Fibroblast of peridontal ligament (primary cell): ENCODE results near the gene GPR34.
"Not testable (repeated sequence)": the region's sequence is repeated elsewhere in the genome, so short reads cannot be mapped to it uniquely, and the experiment has no call there.

Experiments used
- DNase-seq: peaks from one replicate; pipeline ENCODE4 v3.0.0-alpha.2; 2010; ENCODE audit errors: extremely low read depth

Gene GPR34, protein sequence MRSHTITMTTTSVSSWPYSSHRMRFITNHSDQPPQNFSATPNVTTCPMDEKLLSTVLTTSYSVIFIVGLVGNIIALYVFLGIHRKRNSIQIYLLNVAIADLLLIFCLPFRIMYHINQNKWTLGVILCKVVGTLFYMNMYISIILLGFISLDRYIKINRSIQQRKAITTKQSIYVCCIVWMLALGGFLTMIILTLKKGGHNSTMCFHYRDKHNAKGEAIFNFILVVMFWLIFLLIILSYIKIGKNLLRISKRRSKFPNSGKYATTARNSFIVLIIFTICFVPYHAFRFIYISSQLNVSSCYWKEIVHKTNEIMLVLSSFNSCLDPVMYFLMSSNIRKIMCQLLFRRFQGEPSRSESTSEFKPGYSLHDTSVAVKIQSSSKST

DNA sequence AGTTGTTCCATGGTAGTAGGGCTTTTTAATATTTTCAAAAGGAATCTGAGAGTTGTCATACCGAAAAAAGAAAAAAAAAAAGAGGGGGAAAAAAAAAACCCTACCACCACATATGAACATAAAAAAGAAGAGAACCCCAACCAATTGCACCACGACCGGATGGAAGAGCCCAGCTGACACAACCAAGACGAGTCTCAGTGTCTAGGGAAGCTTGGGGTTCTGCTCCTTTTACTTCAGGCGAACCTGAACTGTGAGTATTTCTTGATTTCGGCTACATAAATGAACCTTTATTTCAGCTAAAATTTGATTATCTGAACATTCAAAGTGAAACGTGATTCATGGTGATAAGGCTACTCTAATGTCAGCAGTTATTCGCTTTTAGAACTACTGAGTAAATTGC, at the start of gene GPR34:
TSS of gene GPR34 (plus strand) at position 139 of the 400 bp plus-strand sequence. CDS start 6,661 bp downstream, outside the sequence.
- no peak for DNase-seq

DNA sequence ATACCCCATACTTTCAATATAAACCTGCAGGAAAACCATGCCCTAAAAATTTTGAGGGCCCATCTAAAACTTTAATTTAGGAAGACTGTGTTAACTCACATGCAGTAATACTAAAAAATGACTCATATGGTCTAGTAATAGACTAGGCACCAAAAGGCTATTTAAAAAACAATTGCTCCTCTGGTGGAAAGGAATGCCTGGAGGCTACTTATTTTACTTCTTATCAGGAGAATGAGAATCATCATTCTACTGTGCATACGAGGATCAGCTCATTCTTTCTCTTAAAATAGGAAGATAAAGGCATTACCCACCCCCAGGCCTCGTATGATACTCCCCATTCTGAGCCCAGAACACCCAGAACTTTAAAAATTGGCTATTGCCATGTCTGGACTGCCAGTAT, 42.6 kb upstream of the GPR34 start:
- not testable (repeated sequence) for DNase-seq

DNA sequence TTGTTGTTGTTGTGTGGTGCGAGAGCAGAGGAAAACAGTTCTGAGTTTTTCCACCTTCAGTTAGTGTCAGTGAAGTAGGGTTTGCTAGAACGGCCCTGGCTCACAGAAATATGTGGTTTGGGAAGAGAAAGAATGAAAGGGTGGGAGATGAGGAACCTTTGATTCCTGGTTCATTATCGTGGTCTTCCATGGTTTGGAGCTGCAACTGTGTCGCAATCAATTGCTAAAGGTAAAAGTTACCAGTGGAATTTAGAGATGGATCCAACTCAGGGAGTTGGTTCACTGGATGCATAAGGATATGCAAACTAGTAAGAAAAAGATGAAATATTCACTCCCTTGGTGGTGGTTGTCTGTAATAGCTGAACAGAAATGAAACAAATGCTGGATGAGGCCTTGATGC, 35.6 kb upstream of the GPR34 start:
- no peak for DNase-seq

DNA sequence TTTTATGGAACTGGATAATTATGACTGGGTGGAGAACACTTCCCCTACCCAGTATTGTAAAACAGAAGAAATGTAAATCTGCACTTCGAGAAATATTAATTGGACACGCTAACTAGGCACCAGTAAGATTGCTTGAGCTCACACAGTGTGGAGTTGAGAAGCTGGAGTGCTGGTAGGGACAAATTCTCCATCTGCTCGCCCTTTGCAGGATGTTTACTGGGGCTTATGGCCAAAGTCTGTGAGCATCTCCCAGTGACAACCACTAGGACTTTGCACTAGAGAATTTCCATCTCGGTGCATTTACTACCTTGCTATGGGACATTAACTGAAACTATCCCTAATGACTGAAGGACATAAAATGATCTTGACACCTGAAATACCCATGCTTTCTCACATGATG, 33.7 kb upstream of the GPR34 start:
- no peak for DNase-seq

DNA sequence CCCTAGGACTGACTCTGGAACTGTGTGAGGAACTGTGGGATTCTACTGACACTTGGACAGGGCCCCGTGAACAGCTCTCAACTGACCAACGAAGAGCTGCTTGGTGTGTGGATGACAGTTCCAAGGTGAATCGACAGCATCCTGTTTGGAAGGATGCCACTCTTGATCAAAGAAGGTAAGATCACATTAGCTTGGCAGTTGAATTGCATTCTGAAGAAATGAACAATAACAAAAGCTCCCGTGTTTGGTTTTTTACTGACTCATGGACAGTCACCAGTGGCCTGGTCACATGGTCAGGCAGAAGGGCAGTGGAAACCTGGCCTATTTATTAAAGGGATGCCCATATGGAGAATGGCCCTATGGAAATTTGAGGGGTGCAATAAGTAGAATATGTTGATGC, 33.1 kb upstream of the GPR34 start:
- DNase-seq, result no peak

DNA sequence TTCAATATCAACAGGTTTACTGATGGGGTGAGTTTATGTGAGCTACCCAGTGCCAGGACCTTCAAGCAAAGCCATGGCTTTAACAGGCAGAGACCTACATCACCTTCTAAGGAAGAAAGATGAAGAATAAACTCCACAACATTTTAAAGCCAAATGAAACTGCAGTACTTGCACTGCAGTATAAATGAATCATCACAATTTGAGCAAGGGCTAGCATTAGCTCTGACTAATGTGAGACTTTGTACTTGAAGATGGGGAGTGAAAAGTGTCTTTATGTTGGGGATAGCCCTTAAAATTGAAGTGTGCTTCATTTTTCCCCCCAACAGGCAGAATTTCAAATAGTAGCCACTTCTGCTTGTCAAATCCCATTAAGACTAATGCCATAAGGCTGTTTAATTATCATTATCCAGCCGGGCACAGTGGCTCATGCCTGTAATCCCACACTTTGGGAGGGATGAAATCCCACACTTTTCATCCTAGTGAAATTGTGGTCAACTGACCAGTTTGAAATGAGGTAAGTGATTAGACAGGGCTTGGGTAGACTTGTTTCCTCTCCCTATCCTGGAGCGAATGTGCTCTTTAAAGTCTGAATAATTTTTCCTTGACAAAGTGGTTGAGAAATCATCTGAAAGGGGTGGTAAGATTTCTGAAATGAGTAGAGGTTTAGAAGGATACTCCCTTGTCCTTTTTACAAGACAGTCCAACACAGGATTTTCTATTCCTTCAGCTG, 27.2 kb upstream of the GPR34 start:
- peak; percentile 51 for DNase-seq

DNA sequence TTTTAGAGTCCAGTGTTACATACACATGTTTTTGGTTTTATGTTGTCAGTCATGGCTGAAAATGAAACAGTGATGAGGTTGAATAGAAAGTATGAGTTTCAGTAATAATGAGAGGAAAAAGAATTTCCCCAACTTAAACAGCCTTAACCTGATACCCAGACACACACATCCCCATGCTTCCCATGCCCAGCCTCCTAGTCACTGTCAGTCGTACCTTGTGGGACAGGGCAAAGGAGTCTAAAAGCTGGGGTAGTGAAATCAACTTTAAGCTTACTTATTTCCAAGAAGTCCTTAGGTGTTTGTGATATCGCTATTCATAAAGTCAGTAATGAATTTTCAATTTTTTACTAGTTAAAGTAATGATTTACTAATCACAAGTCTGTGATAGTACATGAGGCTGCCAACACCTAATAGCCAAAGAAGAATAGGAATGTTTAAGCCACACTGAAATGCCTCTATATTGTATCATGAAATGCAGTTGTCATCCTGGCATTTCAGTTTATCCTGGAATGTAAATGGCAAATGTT, 24.3 kb upstream of the GPR34 start:
- peak; percentile 31 for DNase-seq

DNA sequence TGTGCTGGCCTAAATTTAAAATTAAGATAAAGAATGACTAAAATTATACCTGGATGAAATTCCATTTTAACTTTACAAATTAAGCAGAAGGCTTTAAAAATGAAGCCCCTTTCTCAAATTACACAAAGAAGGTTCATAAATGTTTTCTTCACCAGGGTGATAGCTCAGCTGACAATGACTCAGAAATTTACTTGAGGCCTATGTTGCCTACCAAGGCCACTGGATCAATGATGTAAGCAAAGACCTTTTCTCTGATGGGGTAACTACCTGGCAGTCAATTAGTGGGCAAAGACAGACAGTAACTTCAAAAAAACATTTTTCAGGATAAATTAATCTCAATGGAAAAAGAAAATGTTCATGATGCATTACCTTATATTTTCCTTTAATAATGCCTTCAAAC, 23.9 kb upstream of the GPR34 start:
- peak; percentile 18 for DNase-seq

DNA sequence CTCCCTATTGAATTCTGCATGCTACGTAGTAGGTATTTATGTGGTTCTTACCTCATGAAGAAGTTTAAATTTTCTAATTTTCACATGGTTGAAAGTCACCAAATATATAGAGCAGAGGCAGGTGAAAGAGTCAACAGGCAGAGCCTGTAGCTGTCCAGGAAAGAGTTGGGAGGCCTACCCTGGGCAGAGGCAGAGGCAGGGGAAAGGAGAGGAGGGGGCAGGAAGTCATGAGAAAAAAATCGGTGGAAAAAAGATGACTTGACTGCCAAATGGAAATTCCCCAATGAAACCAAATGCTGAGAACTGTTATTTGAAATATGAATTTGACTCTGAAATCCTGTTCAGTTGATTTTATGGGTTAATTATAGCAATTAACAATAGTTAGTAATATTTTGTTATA, 23.1 kb upstream of the GPR34 start:
- no peak for DNase-seq

DNA sequence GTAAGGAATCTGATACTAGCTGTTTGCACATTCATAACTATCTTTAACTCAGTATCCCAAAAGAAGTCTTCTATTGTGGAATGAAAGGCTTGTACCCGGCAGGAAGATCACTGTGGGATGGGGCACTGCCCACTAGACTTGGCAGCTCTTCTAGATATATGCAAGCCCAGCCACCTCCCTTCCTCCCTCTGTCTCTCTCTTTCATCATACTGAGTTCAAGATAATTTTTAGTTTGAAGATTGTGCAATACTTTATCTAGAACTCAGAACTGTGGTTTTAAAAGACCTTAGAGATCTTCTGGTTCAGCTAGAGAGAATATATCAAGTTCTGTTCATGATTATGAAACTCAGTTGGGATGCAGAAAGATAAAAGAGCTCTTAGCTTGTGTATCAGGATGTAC, 22.5 kb upstream of the GPR34 start:
- peak; percentile 58 for DNase-seq

DNA sequence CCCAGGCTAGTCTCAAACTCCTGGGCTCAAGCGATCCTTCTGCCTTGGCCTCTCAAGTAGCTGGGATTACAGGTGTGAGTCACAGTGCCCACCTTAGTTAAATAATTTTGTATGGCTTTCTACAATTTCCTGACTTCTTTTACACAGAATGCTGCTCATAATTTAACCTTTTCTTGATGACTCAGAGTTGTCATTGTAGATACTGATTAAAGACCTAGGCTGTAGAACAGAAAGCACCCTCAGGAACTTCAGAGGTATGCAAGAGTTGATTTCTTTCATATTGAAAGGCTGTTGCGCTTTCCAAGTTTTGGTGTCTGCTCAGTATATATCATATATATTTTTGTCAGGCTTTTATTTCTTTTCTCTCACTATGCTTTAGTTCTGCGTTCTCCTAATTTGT, 21.1 kb upstream of the GPR34 start:
- DNase-seq, result no peak

DNA sequence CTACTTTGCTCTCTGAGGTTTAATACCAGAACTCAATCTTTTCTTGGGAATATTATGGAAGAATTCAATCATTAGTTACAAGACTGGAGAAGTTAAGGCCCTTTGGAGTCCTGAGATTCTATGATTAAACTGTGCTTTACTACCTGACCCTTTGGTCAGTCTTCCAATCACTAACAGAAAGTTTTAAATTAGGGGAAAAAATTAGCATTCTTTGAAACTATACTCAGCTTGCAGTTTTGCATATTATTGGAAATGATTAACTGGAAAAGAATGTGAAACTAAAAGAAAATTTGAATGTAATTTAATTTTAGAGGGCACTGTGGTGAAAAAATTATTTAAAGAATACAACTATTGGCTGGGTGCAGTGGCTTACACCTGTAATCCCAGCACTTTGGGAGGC, 18.7 kb upstream of the GPR34 start:
- DNase-seq, result peak; percentile 23

DNA sequence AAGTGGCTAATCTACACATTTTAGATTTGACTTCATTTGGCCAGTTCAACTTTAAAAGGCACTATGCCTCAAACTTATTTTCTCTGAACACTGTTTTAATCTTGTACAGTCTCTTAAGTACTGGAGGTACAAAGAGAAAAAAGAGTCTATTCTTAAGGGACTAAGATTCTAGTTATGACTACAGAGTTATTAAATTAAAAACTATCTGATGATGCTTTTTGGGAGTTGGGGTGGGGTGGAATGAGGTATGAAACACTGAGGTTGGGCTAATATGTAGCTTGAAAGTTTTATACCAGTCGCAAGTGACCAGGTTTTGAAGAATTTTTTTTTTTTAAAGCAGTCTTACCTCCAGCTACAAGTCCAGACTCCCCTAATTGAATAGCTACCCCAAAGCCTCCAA, 17.7 kb upstream of the GPR34 start:
- DNase-seq, result no peak

DNA sequence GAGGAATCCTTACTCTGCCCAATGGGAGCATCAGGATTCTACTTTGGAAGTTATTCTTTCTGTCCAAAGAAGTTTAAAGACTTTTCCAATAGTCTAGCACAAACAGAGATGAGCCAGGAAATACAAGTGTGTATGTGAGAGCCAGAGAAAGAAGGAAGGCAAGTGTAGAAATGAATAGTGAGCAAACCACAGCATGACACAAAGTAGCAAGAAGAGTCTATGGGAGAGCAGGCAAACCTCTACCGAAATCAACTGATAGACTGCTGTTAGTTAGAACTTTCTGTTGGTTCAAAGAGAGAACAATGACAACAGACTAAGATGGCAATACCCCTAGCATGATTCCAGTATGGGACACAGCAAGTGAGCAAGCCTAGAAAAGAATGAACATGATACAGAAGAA, 16.1 kb upstream of the GPR34 start:
- DNase-seq, result no peak

DNA sequence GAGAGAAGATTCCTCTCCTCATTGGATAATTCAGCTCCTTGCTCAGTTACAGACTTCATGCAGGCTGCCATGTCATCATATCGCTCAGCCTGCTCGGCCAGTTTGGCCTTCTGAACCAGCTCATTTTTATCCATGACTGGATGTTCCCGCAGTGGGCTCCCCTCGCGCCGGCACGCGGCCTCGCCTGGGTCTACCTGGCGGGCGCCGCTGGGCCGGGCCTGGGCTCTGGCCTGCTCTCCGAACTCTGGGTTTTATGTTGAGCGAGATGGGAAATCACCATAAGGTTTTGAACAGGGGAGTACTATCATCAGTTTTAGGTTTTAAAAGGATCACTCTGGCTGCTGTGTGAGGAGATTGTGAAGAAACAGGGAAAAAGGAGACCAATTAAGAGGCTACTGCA, 12.4 kb upstream of the GPR34 start:
- not testable (repeated sequence) for DNase-seq

DNA sequence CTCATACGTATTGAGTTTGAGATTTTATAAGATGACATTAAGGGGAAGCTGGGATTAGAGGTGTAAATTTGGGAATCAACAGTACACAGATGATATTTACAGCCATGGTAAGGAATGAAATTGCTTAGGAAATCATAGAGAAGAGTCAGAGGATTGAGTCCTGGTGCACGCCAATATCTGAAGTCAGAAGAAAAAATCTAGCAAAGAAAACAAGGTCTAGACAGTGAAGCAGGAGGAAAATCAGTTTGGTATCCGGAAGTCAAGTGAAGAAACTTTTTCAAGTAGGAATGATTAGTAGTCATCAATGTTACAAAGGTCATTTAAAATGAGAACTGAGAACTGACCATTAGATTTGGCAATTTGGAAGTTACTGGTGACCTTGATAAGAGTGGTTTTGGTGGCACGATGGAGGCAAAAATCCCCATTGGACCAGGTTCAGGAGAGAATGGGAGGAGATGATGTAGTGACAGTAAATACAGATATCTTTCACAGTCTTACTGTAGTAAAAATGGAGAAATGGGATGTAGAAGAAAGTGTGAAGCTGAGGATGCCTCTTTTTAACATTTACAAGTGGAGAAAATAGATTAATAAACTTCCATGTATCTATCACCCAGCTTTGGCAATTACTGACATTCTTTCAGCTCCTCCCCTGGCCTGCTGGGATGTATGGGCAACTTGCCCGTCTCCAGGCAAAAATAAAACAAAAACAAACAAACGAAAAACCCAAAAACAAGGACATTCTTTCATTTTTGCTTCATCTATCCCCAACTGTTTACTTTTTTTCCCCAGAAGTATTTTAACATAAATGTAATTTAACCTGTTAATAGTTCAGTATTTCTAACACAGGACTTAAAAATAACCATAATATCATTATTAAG, 11.4 kb upstream of the GPR34 start:
- DNase-seq, result no peak

DNA sequence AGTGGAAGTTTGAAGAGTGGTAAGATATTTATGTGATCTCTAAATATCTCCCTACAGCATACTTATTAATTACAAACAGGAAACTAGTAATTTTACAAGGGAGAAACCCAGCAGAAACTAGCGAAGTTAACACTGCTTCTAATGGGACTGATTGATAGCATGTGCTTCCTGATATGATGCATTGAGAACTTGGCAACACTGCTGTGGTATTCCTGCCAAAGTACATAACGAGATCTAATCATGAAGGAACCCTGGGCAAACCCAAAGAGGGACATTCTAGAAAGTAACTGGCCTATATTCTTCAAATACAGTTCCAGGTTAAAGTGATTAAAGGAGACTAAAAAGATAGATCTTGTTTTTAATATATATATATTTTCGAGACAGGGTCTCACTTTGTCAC, 4.6 kb upstream of the GPR34 start:
- DNase-seq, result peak; percentile 55

DNA sequence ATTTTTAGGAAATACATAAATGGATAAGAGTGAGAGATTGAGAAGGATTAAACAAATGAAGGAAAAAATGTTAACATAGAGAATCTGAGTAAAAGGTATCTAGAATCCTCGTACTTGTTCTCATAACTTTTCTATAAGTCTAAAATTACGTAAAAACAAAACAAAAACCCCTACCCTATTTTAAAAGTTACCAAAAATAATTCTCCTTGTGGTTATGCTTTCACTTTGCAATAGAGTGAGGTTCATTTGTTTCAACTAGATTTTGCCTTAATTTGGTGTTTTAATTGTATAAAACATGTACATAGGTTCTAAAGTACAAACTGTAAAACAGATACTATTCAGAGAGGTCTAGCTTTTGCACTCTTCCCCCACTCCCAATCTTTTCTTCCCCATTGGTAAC, 3.8 kb upstream of the GPR34 start:
- no peak for DNase-seq

DNA sequence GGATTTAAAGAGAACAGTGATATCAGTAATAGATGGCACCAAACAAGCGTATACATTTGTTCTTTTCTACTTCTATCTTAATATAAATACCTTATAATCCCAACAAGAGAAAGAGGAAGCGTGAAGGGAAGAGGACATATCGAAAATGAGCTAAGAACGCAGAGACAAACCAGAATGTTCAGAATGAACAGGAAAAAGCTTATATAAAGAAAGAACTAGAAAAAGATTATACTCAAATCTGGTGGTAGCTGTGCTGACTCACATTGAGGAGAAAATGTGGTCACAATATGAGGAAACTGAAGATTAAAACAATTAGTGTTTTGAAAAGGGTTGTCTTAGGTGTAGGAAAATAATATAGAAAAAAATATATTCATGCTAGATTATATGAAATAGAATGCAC, 2.0 kb upstream of the GPR34 start:
- DNase-seq, result no peak

DNA sequence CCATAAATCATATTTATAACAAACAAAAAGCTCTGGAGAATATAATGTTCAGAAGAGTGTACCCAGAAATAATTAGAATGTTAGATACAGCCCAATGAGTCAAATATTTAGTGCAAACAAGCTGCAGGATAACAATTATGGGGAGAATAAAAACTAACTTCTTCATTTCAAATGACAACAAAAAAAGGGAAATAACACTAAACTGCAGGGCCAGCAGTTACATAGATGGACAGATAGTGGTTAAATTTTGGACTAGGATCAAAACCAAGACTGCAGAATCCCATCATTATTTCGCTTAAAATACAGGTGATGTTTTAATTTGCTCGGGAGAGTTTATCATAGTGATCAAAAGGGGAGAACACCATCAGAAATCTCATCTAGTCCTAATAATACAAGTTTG, 617 bp upstream of the GPR34 start:
- DNase-seq, result no peak

DNA sequence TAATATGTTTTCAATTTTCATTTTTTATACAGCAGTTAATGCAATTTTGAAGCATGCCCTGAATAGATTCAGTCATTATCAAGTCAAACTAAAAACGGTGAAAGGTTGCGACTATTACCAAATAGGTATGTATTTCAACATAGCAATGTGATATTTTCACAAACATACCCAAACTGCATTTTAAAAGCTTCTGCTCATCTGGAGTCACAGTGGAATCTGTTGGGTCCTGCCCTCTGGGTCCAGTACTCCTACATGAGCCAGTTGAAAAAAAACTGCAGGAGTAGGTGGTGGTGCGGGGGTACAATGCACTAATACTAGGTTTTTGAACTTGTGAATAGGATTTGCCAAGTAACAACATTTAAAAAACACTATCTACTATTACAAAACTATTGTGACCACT, 938 bp downstream of the GPR34 start:
- no peak for DNase-seq

DNA sequence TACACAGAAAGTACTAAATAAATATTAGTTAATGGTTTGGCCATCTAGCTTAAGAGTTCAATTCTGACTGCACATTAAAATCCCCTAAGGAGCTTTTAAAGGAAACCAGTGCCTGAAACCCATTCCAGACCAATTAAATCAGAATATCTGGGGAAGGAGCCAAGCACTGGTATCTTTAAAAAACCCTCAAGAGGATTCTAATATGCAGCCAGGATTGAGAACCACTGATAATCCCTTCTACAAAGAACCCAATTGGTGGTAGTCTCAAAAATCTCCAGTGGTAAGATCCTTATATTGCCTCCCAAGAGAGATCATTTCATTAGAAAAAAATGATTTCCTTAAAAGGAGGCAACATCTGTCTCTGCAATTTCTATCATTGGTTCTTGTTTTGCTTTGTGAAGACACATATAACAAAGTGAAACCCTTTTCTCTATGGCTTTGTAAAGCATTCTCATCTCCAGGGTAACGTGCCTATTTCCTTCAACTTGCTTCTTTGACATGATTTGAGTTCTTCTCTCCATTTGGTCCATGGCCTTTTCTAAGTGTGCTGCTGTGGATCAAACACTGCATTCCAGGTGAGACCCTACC, 3.5 kb downstream of the GPR34 start:
- DNase-seq, result peak; percentile 75
